ENCODE results near the gene GSTM4.
"Not testable (repeated sequence)": the region's sequence is repeated elsewhere in the genome, so short reads cannot be mapped to it uniquely, and the experiment has no call there.

GRCh38 chr1:109708949-109709348 is 53.0 kb downstream of the GSTM4 start:
- TF ChIP-seq CTCF, POLR2A (IDR thresholded peaks at IDR 0.05): not testable (repeated sequence)

Measured in body of pancreas (tissue), 4 donors.